ENCODE measurements around the gene ST7.
A peak's percentile ranks its signal among the peaks of the same experiment; 100 is the strongest.
"Not testable (repeated sequence)": the region's sequence is repeated elsewhere in the genome, so short reads cannot be mapped to it uniquely, and the experiment has no call there.

The ST7 gene

GRCh38 chr7:117101026-117101425 is 147.7 kb downstream of the ST7 start:
- DNase-seq = no peak

DNA sequence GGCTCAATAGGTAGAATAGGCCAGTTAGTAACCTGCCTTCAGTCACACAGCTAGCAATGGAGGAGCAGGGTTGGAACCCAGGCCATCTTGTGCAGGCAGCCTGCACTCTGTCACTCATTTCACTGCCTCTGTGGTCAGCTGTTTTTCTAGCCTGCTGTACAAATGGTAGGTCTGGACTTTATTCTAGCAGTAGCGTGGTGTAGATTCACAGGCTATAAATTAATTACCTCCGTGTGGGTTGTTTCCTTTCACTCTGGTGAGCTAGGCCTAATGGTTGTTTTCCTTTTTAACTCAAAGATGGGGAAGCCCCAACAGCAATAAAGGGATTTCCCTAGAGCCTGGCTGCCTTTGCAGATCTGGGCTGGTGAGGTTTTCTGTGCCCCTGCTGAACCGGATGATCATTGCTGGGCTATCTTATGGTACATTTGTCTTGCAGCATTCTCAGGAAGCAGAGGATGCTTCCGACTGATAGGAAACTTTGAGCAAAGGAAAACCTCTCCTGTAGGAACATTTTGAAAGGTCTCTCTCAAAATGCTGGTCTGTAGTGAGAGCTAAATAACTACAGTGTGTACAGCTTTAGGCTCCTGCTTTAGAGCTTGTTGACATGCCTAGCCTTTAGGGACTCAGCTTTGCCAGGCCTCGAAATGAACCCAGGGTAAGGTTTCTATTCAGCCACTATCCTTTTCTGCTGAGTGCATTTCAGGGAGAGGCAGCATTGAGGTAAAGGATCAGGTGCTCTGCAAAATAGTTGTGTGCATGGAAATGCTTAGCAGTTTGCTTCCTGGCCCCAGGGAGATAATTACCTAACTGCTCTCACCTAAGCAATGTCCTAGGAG is 157.4 kb downstream of the ST7 start:
- DNase-seq = peak; percentile 48

GRCh38 chr7:117111535-117111934 is 158.2 kb downstream of the ST7 start:
- no peak for DNase-seq

DNA sequence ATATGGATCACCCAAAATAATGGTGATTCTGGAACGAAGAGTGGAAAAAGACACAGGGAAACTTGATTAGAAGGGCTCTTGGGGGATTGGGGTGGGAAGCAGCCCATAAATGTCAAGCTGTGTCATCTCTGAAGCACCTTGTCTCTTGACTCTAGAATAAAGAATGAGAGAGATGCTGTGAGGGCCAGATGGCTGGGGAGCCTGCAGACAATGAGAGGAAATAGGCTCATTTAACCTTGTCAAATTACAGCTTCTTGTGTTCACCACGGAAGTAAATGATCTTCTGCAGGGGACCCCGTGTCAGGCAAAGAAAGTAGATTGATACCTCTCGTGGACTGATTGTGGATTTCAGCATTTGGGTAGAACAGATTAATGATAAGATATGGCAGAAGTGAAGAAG is 159.3 kb downstream of the ST7 start:
- DNase-seq = no peak

- no peak for DNase-seq
Observed at GRCh38 chr7:117113871-117114270, 160.6 kb downstream of the ST7 start.

DNA sequence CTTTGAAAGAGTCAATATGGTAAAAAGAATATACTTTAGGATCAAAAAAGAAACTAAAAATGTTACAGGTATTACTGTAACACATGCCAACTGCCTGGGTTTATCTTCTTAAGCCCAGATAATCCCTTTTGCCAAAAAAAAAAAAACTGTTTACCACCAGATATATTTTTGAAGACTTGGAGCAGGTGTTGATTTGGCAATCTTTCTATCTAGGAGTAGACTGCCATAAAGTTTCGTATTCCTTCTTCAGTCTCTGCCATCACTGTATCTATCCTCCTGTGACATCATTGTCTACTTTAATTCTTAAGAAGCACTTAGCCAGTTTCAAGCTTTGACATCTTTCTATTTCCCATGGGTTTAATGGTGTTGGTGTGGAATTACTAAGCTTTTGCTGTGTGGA is 161.0 kb downstream of the ST7 start:
- no peak for DNase-seq

DNA sequence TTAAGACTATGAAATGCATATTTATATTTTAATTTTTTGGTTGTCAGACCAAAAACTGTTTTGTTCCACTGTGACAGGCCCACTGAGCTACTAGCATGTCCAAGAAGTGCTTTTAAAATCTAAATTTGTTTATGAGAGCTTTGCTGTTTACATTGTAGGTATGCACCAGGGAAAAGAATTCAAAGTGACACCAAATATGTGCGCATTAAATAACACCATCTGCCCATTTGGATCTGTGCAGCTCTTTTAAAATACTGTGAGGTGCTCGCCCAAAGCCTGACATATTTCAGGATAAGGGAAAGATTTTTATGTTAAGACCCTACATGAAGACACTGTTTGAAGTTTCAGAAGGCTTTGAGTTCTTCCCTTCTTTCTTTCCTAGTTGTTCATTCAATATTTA is 162.9 kb downstream of the ST7 start:
- no peak for DNase-seq

- no peak for DNase-seq
Observed at GRCh38 chr7:117117172-117117571, 163.9 kb downstream of the ST7 start.

- DNase-seq = no peak
Observed at GRCh38 chr7:117118579-117119180, 165.4 kb downstream of the ST7 start.

DNA sequence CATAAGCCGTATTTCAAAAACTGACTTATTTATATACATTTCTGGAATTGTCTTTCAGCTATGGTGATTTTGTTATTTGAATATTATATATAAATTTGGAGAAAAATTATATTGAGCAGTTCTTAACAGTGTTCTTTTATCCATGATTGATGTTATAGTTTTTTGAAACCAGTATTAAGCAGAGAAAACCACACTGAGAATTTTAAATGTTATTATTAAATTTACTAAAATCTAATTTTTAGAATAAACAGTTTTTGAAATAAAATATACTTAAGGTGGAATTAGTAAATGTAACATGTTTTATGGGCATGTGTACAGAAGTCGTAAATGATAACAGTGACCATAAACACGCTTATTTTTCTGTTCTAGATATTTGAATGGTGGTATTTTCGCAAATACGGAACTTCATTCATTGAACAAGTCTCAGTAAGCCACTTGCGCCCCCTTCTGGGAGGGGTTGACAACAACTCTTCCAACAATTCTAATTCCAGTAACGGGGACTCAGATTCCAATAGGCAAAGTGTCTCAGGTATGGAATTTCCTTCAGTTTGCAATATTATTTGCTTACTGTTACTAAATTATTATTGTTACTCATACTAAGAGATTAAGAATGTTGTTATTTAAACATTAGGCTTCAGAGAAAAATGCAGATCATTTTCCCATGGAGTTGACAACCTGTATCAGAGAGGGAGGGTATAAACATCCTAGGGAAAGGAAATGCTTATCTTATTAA is 166.1 kb downstream of the ST7 start:
- peak; percentile 66 for DNase-seq

DNA sequence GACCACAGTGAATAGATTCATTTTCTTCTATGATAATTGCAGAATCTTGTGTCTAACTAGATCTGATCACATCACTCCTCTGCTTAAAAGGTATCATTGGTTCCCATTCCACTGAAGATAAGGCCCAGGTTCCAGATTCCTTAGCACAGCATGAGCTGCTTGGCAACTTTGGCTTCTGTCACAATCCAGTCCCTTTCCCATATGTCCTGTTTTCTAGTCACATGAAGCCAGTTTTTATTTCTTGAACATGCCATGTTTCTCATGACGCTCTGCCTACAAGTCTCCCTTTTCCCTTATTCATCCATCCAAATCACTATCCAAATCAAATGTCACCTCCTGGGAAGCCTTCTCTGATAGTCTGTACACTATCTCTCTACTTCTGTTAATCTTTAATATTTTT is 167.0 kb downstream of the ST7 start:
- not testable (repeated sequence) for DNase-seq

DNA sequence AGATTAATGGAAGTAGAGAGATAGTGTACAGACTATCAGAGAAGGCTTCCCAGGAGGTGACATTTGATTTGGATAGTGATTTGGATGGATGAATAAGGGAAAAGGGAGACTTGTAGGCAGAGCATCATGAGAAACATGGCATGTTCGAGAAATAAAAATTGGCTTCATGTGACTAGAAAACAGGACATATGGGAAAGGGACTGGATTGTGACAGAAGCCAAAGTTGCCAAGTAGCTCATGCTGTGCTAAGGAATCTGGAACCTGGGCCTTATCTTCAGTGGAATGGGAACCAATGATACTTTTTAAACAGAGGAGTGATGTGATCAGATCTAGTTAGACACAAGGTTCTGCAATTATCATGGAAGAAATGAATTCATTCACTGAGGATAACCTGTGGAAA is 168.7 kb downstream of the ST7 start:
- DNase-seq = not testable (repeated sequence)

GRCh38 chr7:117122536-117122935 is 169.2 kb downstream of the ST7 start:
- no peak for DNase-seq

- DNase-seq = no peak
Observed at GRCh38 chr7:117123311-117123926, 170.1 kb downstream of the ST7 start.

DNA sequence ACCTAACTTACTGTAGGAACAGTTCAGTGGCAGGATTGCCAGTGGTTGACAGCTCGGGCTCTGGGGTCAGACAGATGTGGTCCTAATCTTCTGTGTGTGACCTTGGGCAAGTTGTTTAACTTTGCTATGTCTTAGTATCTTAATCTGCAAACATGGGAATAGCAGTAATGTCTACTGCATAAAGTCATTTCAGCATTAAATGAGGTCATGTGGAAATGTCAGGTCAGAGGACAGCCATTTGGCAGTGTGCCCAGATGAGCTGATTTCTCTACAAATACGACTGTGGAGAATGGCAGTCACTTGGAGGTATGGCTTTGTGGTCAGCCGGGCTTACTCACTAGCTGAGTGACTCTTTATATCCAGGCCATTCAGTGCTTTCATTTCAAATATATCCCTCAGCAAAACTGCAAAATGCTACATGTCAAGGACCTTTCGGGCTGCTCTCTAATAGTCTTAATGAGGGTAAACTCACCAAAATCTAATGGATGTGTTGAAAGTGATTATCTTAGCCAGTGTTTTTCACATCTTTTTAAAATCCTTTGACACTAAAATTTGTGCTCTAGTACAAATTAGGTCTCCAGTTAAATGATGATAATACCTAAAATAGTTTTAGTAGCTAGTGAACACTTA is 171.4 kb downstream of the ST7 start:
- peak; percentile 64 for DNase-seq

- no peak for DNase-seq
Observed at GRCh38 chr7:117126676-117127075, 173.4 kb downstream of the ST7 start.

DNA sequence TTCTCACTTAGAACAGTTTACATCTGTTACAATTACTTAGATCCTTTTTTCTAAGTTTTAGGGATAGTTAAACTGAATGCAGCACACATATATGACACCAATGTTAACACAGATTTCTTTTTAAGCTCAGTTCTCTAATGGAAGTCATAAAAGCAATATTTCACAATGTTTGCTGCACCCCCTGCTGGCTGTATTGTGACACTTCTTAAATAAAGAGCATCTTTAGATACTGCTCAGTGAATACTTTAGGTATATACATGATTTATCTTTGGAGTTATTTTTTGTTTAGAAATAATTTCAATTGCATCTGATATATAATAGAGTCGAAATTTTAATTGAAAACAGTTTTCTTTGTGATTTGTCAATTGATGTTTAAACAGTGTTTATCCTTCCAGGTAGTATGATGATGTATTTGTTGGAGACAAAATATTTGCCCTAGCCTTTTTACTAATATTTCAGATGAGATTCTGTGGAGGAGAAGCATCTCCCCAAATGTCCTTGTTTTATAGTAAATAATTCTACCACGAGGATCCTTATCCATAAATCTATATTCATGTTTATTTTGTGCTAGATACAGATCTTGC is 174.4 kb downstream of the ST7 start:
- peak; percentile 28 for DNase-seq

- no peak for DNase-seq
Observed at GRCh38 chr7:117129521-117129955, 176.2 kb downstream of the ST7 start.

GRCh38 chr7:117130262-117130661 is 177.0 kb downstream of the ST7 start:
- no peak for DNase-seq

- DNase-seq = no peak
Observed at GRCh38 chr7:117132321-117133120, 179.2 kb downstream of the ST7 start.

DNA sequence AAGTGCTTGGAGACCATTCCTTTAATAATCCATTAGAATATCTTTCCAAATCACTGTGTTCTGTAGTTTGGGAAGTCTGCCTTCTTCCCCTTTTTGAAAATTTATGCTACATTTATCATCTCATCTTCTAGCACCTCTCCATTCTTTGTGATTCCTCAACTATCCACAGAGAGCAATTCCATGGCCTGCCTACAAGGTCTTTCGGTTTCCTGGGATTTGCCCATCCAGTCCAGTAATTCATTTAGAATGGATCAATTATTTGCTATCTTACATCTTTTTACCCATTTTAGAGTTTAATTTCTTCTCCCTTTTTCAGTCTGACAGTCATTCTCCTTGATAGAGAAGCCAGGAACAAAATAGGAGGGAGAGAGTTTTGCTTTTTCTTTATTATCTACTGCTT is 179.8 kb downstream of the ST7 start:
- DNase-seq = no peak

- no peak for DNase-seq
Observed at GRCh38 chr7:117134411-117134810, 181.1 kb downstream of the ST7 start.
